Activated CD4-positive, alpha-beta T cell treated with anti-CD3 and anti-CD28 coated beads for 4 hours (primary cell): ENCODE measurements around the gene INSR.
A peak's percentile ranks its signal among the peaks of the same experiment; 100 is the strongest.

ENCODE experiments used
- DNase-seq, 2 donors: peaks; one replicate each; pipeline ENCODE4 v3.0.0-alpha.2; 2020

INSR gene

DNA sequence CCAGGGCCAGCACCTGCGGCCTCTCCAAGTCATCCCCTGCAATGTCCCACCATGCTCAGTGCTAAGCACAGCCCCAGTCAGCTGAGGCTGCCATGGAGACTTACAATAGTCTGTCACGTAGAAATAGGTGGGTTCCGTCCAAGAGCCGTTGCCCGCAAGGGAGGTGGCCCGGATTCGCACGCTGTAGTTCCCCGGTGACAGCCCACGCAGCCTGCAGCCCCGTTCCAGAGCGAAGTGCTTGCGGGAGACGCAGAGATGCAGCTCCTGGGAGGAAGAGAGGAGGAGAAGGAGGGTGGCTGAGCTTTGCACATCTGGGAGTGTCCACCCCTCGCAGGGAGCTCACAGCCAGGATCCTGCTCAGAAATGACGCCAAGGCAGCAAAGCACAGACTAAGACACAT is 162.2 kb downstream of the INSR start:
- DNase-seq = no peak

GRCh38 chr19:7130043-7130442 is 164.2 kb downstream of the INSR start:
- no peak for DNase-seq

DNA sequence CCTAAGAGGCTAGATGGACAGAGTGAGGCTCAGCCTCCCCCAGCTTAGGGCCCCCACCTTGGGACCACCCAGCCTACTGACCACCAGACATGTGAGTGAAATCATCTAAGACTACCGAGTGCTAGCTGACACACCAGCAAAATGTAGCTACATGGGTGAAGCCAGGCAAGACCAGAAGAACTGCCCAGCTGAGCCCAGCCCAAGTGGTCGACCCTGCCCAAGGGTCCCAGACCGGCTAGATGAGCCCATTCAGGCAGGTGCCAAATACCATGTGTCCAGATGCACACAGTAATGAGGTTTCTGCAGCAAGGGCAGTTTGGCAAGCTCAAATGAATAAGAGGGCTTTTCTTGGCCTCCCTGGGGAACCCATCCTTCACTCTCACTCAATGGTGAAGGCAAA is 168.1 kb downstream of the INSR start:
- DNase-seq = no peak

DNA sequence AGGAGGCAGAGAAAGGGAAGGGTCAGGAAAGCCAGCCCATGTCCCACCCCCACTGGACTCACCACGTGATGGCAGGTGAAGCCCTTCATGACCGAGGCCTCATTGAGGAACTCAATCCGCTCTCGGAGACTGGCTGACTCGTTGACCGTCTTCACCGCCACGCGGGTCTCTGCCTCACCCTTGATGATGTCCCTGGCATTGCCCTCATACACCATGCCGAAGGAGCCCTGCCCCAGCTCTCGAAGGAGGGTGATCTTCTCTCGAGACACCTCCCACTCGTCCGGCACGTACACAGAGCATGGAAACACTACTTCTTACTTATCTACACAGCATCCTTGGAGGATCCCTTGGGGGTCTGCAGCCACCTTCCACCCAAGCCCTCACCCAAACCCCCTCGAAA is 169.0 kb downstream of the INSR start:
- no peak for DNase-seq

- no peak for DNase-seq
These were observed 169.4 kb downstream of the INSR start for GRCh38 chr19:7124782-7125181.

GRCh38 chr19:7122701-7123100 is 171.5 kb downstream of the INSR start:
- DNase-seq = no peak

DNA sequence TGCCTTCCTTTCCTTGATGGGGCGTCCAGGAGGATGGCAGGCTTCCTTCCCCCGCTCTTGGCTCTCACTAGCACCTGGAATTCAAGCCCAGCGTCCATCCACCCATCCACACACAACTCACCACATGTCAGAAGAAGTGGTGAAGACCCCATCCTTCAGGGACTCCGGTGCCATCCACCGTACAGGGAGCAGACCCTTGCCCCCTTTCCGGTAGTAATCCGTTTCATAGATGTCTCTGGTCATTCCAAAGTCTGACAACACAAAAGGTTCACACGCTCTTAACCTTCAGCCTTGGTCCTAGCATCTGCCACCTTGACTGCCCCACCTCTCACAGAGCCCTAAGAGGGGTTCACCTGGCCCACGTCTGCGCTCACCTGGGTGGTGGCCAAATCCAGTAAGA is 173.7 kb downstream of the INSR start:
- DNase-seq = no peak

DNA sequence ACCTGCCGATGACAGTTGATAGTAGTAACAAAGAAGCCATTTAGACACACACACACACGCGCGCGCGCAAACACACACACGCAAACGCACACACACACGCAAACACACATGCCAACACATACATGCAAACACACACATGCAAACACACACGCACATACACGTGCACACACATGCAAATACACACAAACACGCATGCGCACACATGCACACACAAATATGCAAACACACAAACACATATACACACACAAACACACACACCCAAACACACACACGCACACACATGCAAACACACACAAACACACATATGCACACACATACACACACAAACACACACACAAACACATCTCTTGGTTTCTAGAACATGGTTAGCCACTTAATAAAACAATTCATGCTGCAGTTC is 174.6 kb downstream of the INSR start:
- no peak for DNase-seq

- no peak for DNase-seq
These were observed 177.0 kb downstream of the INSR start for GRCh38 chr19:7117248-7117647.

- no peak for DNase-seq
These were observed 178.5 kb downstream of the INSR start for GRCh38 chr19:7115721-7116120.

DNA sequence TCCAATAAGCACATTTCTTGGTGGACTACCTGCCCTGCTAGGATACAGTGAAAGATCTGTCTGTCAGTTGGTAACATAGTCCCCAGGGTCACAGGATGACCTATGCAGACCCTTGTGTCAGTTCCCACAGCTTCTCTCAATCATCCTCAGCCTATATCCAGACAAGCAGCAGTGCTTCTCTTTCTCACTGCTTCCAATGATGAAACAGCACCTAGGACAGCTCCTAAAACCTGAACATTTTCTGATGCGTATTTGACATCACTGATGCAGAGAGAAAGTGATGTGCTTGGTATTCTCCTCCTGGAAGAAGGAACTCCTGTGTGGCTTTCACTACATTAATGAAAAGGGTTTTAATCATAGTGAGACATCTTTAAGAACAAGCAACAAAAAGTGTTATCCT is 181.0 kb downstream of the INSR start:
- no peak for DNase-seq

GRCh38 chr19:7112675-7113074 is 181.5 kb downstream of the INSR start:
- no peak for DNase-seq

- DNase-seq = no peak
These were observed 184.4 kb downstream of the INSR start for GRCh38 chr19:7109678-7110289.

- DNase-seq = no peak
These were observed 187.2 kb downstream of the INSR start for GRCh38 chr19:7106711-7107657.

GRCh38 chr19:7104747-7105447 is 189.3 kb downstream of the INSR start:
- DNase-seq = no peak

- DNase-seq = no peak
These were observed 192.5 kb downstream of the INSR start for GRCh38 chr19:7101498-7102253.

- DNase-seq = no peak
These were observed 194.7 kb downstream of the INSR start for GRCh38 chr19:7099597-7099921.

DNA sequence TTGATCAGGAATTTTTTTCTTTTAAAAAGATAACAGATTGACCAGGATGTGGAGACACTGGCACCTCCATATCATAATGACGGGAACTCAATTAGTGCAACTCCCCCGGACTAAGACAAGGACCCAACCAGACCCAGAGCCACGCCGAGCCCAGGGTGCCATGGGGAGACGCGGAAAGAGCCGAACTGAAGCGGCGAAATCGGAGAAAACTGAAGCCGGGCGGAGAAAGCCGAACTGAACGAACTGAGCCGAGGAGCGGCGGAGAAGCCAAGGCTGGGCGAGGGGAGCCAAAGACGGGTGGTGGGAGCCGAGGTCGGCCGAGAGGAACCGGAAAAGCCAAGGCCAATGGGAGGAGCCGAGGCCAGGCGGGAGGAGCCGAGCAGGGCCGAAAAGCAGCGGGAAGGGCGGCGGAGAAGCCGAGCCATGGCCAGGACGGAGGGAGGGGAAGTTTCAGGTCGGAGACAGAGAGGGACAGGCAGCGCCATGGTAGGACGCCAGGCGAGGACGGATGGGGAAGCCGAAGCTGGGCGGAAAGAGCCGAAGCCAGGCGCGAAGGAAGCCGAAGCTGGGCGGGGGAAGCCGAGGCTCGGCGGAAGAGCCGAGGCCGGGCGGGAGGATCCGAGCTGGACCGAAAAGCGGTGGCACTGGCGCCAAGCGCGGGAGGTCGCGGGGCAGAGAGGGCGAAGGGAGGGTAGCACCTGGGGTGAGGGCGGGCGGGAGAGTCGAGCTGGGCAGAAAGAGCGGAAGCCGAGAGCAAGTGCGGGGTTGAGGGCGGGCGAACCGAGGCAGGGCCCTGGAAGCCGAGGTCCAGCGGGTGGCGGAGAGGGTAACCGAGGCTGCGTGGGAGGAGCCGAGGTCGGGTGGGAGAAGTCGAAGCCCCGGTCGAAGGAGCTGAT is 195.3 kb downstream of the INSR start:
- peak; percentile 80 to 85 for DNase-seq

DNA sequence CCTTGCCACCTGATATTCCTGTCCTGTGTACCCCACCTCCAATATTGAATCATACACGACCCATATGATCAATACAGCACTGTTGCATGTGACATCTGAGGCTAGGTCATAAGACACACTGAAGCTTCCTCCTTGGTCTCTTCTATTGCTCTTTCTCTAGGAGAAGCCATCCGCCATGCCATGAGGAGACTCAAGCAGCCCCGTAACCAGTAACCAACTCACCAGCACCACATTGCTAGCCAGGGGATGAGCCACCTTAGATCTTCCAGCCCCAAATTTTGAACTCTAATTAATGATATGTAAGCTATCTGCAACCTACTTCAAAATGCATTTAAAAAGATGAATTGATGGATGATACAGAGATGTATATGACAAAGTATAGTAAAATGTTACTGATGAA is 196.1 kb downstream of the INSR start:
- DNase-seq = no peak

DNA sequence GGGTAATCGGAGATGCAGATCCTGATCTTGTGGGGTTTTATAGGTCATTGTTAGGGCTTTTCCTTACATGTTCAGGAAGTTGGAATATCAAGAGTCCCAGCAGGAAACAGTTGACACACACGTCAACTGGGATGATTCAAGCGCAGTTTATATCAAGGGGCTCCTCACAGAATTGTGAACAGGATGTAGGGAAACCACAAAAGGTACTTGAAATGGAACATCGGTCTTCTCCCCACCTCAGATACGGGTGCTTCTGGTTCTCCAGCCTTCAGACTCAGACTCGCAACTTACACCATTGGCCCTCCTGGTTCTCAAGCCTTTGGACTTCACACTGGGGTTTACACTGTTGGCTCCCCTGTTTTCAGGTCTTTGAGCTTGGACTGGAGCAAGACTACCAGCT is 205.2 kb downstream of the INSR start:
- no peak for DNase-seq

DNA sequence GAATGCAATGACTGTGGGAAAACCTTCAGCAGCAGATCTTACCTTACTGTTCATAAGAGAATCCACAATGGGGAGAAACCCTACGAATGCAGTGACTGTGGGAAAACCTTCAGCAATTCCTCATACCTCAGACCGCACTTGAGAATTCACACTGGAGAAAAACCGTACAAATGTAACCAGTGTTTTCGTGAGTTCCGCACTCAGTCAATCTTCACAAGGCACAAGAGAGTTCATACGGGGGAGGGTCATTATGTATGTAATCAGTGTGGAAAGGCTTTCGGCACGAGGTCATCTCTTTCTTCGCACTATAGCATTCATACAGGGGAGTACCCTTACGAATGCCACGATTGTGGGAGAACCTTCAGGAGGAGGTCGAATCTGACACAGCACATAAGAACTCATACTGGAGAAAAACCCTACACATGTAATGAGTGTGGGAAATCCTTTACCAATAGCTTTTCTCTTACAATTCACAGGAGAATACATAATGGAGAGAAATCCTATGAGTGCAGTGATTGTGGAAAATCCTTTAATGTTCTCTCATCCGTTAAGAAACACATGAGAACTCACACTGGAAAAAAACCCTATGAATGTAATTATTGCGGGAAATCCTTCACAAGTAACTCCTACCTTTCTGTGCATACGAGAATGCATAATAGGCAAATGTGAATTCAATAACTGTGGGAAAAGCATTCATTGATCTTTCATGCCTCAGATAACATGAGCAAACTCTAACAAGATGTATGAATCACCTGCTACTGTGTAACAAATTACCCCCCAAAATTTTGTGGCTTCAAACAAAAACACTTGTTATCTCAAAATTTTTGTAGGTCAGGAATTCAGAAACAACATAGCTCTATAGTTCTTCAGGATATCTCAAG is 210.9 kb downstream of the INSR start:
- DNase-seq = no peak
